NCI-H69 (cell line): ENCODE results near the gene LRIT3.
A peak's percentile ranks its signal among the peaks of the same experiment; 100 is the strongest.

Source experiments
- DNase-seq: peaks from one replicate; lab custom pipeline; 2025; lab: John Stamatoyannopoulos, UW

Gene LRIT3

DNA sequence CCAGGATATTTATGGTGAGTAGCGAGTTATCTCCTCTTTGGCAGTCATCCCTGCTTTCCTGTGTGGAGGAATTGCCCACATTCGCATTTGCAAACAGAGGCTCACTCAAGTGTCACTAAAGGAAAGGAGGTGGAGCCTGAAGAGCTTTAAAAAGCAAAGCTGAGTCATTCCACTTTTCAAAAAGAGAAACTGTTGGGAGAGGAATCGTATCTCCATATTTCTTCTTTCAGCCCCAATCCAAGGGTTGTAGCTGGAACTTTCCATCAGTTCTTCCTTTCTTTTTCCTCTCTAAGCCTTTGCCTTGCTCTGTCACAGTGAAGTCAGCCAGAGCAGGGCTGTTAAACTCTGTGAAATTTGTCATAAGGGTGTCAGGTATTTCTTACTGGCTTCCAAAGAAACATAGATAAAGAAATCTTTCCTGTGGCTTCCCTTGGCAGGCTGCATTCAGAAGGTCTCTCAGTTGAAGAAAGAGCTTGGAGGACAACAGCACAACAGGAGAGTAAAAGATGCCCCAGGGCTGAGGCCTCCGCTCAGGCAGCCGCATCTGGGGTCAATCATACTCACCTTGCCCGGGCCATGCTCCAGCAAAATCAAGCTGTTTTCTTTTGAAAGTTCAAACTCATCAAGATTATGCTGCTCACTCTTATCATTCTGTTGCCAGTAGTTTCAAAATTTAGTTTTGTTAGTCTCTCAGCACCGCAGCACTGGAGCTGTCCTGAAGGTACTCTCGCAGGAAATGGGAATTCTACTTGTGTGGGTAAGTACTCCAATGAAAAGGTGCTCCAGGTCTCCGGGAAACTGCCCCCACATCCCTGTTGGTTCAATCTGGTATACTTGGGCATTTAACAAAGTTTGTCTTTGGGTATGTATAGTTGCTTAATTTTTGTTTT is 65.0 kb downstream of the LRIT3 start, which contains the start of gene EGF:
Gene EGF (plus strand): TSS at position 178 of the 890 bp plus-strand sequence. CDS start 453 bp downstream, at position 631.
- no peak for DNase-seq

DNA sequence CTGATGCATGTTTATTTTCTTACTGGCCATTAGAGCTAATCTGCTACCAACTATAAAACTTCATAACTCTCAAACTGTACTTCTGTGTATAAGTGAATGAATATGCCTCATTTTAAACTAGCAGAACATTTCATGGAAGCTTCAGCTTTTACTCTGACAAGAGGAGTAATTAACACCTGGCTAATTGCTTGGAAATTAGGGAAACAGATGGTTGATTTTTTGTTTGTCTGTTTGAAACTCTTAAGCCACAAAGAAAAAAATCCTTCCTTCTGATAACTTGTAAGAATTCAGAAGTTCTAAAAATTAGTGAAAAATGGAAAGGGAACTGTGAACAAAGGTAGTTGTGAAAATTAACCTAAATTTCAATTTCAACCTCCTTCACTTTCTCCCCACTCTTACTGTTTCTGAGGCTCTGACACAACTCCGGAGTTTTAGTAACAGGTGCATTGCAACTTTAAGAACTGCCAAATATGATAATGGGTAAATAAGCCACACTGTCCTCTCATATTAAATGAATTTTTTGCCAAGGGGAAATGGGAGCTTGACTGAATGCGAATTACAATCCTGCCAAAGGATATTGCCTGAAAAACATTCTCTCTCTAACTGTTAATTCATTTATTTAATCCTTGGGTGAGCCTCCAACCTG is 65.8 kb downstream of the LRIT3 start:
- DNase-seq, result no peak

DNA sequence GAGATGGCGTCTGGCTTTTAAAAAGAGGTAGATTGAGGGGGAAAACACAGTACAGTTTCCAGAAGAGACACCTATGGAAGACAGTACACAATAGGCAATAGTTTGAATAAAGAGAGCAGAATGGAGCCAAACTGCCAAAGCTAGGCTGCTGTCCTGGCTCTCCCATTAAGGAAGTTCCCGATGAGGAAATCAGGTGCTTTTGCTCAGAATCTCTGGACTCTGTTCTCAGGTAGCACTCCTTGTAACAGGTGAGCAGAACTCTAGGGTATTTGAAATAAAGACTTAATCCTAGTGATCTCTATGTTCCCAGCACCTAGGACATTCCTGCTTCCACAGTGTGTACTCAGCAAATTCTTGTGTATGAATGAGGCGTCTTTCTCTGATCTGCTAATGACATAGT is 66.4 kb downstream of the LRIT3 start:
- peak; percentile 3 for DNase-seq

DNA sequence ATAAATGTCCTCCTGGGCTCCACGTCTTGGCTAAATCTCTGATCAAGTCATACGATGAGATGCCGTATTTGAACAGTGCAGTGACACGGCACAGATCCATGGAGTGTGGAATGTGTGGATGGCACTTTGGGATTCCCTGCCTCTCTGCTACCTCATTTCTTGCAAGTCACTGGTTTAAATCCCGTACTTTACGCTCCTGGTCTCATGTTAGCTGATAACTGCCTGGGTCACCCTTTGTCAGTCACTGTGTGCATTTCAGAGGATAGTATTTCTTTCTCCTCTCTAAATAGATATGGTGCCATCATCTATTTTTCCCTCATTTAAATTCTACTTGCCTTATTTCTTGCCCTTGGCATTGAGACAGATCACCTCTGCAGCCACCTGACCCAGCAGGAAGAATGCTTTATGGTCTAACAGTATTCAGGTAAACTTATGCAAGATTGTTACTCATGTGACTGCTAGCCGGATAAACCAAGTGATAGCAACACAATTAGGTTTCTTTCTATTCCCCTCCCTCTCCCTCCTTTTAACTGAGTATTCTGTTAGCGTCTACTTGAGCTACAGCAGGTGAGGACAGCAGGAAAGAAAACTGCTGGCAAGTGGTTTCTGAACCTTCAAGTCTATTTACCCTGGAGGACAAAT is 67.6 kb downstream of the LRIT3 start:
- DNase-seq, result no peak

DNA sequence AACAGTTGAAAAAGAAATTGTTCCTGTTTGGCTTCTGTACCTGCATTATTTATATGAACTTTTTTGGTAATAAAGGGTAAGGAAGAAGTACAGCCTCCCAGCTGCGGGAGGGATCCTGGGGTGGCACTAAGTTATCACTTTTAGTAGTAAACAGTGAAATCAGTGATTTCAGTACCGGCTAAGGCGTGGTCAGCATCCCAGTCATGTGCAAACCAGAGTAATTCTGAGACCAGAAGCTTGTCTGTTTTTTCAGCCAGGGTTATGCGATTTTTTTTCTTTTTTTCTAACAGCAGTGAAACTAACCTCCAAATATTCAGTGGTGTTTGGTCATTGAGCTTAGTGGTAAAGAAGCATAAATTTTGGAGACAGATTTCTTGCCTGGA is 68.1 kb downstream of the LRIT3 start:
- no peak for DNase-seq

DNA sequence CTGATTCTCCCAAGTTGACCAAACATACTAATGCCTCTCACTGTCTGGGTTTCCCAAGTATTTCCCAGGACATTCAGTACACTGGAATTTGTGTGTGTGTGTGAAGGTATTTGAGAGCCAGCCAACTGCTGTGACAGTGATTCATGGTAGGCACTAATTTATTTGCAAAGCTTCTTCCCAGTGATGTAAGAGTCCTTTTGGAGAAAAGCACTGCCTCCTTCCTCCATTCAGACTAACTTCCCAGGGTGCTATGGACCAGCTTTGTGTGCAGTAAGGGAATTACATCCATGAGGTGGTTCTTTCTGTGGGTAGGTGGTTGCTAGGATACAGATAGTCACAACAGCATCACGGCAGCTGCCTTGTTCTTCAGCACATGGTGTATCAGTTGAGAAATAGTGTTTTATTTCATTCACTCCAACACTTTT is 73.5 kb downstream of the LRIT3 start:
- DNase-seq, result no peak
